ENCODE measurements around the gene ACOT2.
"Not testable (repeated sequence)": the region's sequence is repeated elsewhere in the genome, so short reads cannot be mapped to it uniquely, and the experiment has no call there.

DNA sequence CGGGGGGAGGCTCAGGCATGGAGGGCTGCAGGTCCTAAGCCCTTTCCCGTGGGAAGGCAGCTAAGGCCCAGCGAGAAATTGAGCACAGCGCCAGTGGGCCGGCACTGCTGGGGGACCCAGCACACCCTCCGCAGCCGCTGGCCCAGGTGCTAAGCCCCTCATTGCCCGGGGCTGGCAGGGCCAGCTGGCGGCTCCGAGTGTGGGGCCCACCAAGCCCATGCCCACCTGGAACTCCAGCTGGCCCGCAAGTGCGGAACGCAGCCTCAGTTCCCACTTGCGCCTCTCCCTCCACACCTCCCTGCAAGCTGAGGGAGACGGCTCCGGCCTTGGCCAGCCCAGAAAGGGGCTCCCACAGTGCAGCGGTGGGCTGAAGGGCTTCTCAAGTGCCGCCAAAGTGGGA is 2.6 kb upstream of the ACOT2 start:
- TF ChIP-seq POLR2A (IDR thresholded peaks at IDR 0.05; ENCODE audit: low read length); GATA1 (IDR thresholded peaks at IDR 0.05; ENCODE audit: low read depth, low read length): not testable (repeated sequence)
